Tibial artery (tissue), 4 donors: Measurements from ENCODE around the gene FAM149A.
A peak's percentile ranks its signal among the peaks of the same experiment; 100 is the strongest.

Source experiments
- DNase-seq, 2 donors: peaks; one replicate each; pipeline ENCODE4 v3.0.0-alpha.2; 2019
- H3K27ac ChIP-seq, 2 donors: fragments of 200-600 bp; sonication (generic) in 1 of 2; 1 replicate in 1 of 2; 2 replicates in 1 of 2; pipeline ENCODE4 v1.5.1; 2018 to 2019; ENCODE audit warnings: mild to moderate bottlenecking in 1 of 2
- H3K27me3 ChIP-seq, 2 donors: fragments of 200-600 bp; sonication (generic) in 1 of 2; one replicate each; pipeline versions ENCODE4 v1.5.1 to v1.6.0; 2016 to 2019
- H3K36me3 ChIP-seq, 3 donors: fragments of 200-600 bp; sonication (generic) in 2 of 3; one replicate each; pipeline ENCODE4 v1.5.1; 2016 to 2019; ENCODE audit warnings: mild to moderate bottlenecking in 2 of 3
- H3K4me1 ChIP-seq, 4 donors: fragments of 200-600 bp; sonication (generic) in 2 of 4; 1 replicate in 3 of 4; 2 replicates in 1 of 4; pipeline ENCODE4 v1.5.1; 2016 to 2019
- H3K4me3 ChIP-seq, 2 donors: fragments of 200-600 bp; sonication (generic) in 1 of 2; 1 replicate in 1 of 2; 2 replicates in 1 of 2; pipeline ENCODE4 v1.5.1; 2018 to 2019; ENCODE audit warnings: mild to moderate bottlenecking in 2 of 2
- H3K9me3 ChIP-seq, 3 donors: fragments of 200-600 bp; sonication (generic) in 1 of 3; one replicate each; pipeline ENCODE4 v1.5.1; 2016 to 2019
- intact Hi-C: fragments of 100-400 bp; cut with DNase I; formaldehyde crosslinking; loops from one replicate; pipeline ENCODE4 v1.15.0; 2023; ENCODE audit warnings: low total_unique reads
- TF ChIP-seq, protein P1 (sequence below), 2 experiments: fragments of 200-600 bp in 1 of 2; fragments of 450-650 bp in 1 of 2; IDR thresholded peaks; one replicate each; pipeline ENCODE4 v1.5.1; 2017 to 2019; ENCODE audit warnings: antibody characterized with exemption in 2 of 2, mild to moderate bottlenecking in 1 of 2, moderate library complexity in 1 of 2

Gene FAM149A

DNA sequence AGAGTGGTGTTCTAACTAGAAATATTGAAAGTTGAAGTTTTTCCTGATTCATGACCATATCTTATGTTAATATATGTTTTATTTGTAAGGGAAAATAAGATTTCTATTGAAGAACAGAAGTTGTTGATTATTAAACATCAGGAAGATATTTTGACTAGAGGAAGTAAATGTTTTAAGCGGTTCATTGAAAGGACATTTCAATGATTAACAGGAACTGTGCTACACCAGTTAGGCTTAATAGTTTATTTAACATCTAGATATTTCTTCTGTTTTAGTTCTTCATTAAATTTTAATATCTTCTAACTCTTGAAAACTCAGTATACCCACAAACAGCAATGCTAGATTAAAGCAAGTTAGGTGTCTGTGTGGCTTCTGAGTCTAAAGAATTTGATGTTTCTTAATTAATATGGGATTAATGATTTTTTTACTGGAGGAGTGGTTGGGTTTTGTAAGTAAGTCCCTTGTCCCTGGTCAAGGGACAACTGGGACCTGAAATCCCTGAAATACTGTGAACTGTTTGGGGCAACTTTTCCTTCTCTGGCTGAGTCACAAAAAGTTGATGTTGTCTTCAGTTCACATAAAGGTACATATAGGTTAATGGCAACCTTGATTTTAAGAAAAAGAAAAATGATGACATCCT is 44.0 kb downstream of the FAM149A start:
- Histone ChIP-seq H3K4me3 (no peak overlapping the region), H3K36me3 (no peaks in the 10 kb centered on the region), H3K27ac (no peak overlapping the region), H3K9me3 (no peaks in the 10 kb centered on the region), H3K4me1 (peaks cover 0 to 24% (median 6%) of the 10 kb centered on the region in 4 donors), H3K27me3 (no peaks in the 10 kb centered on the region)
- no peak for DNase-seq
- TF ChIP-seq, protein P1, sequence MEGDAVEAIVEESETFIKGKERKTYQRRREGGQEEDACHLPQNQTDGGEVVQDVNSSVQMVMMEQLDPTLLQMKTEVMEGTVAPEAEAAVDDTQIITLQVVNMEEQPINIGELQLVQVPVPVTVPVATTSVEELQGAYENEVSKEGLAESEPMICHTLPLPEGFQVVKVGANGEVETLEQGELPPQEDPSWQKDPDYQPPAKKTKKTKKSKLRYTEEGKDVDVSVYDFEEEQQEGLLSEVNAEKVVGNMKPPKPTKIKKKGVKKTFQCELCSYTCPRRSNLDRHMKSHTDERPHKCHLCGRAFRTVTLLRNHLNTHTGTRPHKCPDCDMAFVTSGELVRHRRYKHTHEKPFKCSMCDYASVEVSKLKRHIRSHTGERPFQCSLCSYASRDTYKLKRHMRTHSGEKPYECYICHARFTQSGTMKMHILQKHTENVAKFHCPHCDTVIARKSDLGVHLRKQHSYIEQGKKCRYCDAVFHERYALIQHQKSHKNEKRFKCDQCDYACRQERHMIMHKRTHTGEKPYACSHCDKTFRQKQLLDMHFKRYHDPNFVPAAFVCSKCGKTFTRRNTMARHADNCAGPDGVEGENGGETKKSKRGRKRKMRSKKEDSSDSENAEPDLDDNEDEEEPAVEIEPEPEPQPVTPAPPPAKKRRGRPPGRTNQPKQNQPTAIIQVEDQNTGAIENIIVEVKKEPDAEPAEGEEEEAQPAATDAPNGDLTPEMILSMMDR (IDR thresholded peaks at IDR 0.05) = no peak
- intact Hi-C loops = no loop called here

DNA sequence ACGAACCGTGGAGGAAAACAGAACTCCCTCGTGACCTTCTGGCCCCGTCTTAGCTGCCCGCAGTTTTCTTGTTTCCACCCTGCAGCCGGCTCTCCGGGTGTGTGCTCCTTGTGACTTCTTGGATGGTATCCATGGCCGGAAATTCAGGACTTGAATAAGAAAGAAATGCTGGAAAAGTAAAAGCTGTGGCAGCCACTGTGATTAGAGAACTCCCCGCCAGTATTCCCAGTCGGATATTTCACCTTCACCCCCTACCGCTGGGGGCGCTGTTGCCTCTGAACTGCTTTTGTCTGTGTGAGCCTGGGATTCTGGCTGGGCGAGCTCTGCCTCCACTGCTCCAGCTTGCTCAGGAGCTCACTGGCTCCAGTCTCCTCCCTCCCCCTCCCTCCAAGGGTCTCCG is 45.4 kb downstream of the FAM149A start:
- Histone ChIP-seq H3K9me3 (no peaks in the 10 kb centered on the region), H3K36me3 (peaks cover 0 to 6% (median 5%) of the 10 kb centered on the region in 3 donors), H3K4me1 (peaks cover 0 to 20% (median 6%) of the 10 kb centered on the region in 4 donors), H3K4me3 (peak overlapping the region; percentile 10 to 23), H3K27ac (peak overlapping the region; percentile 15 to 35), H3K27me3 (no peaks in the 10 kb centered on the region)
- intact Hi-C loops = loop anchor here (5.0 kb wide), 1 partner anchor 42 kb away; the partner anchor contains the start of gene CYP4V2
- TF ChIP-seq, protein P1 (IDR thresholded peaks at IDR 0.05) = peak; percentile 43 to 57
- peak; percentile 66 to 80 for DNase-seq

DNA sequence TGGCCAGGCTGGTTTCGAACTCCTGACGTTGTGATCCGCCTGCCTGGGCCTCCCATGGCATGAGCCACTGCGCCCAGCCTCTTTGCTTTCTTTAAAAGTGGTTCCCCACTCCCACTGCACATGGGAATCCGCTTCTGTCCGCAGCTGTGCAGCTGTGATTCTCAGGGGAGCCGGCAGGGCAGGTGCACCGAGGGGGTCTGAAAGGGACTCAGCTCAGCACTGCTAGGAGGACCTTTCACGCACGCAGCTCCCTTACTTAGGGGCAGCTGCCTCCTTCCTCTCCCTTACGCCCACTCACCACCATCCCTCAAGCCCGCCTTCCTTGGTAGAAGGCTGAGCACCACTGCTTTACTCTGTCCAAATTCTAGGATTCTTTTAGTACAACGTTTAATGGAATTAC is 46.4 kb downstream of the FAM149A start:
- Histone ChIP-seq H3K4me1 (peaks cover 0 to 13% (median 3%) of the 10 kb centered on the region in 4 donors), H3K9me3 (no peaks in the 10 kb centered on the region), H3K27ac (no peak overlapping the region), H3K36me3 (peaks cover 0 to 9% (median 9%) of the 10 kb centered on the region in 3 donors), H3K4me3 (no peak overlapping the region), H3K27me3 (no peaks in the 10 kb centered on the region)
- intact Hi-C loops = loop anchor here (5.0 kb wide), 1 partner anchor 41 kb away; the partner anchor contains the start of gene CYP4V2
- DNase-seq = no peak
- TF ChIP-seq, protein P1 (IDR thresholded peaks at IDR 0.05) = no peak

DNA sequence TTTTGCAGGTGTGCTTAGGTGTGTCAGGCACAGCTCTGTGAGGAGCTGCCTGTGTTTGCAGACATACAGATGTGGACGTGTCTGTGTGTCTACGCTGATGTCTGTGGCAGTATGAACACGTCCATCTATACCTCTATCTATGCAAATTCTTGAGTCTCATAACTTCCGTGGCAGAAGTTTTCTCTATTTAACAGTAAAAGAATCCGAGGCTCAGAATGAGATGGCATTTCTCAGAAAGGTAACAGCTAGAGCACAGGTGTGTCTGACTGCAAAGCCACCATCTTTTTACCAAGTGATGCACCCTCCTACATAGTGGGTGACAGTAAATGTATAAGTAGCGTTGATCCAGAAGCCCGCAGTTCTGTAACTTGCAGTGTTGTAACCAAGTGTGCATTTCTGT is 47.0 kb downstream of the FAM149A start:
- H3K9me3 ChIP-seq = no peaks in the 10 kb centered on the region
- no peak overlapping the region for H3K27ac ChIP-seq
- intact Hi-C loops = loop anchor here (5.0 kb wide), 1 partner anchor 41 kb away; the partner anchor contains the start of gene CYP4V2
- TF ChIP-seq, protein P1 (IDR thresholded peaks at IDR 0.05) = no peak
- no peaks in the 10 kb centered on the region for H3K27me3 ChIP-seq
- peaks cover 0 to 14% (median 9%) of the 10 kb centered on the region in 3 donors for H3K36me3 ChIP-seq
- DNase-seq = no peak
- H3K4me1 ChIP-seq = peaks cover 0 to 10% (median 3%) of the 10 kb centered on the region in 4 donors
- no peak overlapping the region for H3K4me3 ChIP-seq

DNA sequence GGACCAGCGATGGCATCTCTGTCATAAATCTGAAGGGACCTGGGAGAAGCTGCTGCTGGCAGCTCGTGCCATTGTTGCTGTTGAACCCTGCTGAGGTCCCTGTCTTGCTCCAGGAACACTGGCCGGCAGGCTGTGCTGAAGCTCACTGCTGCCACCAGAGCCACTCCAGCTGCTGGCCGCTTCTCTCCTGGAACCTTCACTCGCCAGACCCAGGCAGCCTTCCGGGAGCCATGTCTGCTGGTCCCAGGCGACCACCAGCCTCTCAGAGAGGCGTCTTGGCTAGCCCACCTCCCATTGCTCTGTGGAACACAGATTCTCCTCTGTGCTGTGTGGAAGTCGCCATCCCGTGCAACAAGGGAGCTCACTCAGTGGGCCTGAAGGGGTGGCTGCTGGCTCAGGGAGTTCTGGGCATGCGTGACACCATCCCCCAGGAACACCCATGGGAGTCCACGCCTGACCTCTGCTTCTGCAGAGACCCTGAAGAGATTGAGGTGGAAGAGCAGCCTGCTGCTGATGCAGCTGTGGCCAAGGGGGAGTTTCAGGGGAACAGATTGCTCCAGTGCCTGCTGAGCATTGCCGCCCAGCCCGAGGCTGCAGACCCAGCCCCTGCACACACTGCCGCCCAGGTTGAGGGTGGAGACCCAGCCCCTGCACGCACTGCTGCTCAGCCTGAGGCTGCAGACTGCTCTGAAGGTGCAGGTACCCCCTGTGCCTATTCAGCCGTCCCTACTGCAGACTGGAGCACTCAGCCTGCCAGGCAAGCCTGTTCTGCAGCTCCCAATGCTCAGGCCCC is 53.7 kb downstream of the FAM149A start:
- DNase-seq = no peak
- TF ChIP-seq, protein P1 (IDR thresholded peaks at IDR 0.05) = no peak
- H3K27me3 ChIP-seq = no peaks in the 10 kb centered on the region
- no peaks in the 10 kb centered on the region for H3K9me3 ChIP-seq
- H3K36me3 ChIP-seq = peaks cover 0 to 29% (median 28%) of the 10 kb centered on the region in 3 donors
- H3K27ac ChIP-seq = no peak overlapping the region
- H3K4me1 ChIP-seq = no peaks in the 10 kb centered on the region
- intact Hi-C loops = no loop called here
- no peak overlapping the region for H3K4me3 ChIP-seq
